ENCODE results near the gene OR51V1. TPM values are rescaled to one million over a fixed set of nuclear protein-coding genes. Genes with fewer than 3 reads are reported as not detected.

OR51V1 gene
- total and polyA plus RNA-seq, 2 experiments from 2014 or later, result not detected

DNA sequence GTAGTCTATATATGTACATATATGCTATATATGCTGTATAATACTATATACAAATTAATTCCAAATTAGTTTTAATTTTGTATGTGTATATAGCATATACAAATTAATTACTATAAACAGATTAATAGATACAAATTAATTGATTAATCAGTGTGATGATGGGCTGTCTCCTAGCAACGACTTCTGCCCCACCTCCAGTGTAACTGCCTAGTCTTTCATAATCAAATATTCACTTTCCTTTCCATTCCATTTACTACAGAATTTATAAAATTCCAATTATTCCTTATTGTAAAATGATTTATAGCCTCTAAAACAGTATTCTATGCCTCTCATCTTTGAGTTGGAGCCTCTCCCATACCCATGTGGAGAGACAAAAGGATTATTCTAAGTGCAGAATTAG lies 32.8 kb upstream of the OR51V1 start:
- Histone ChIP-seq H3K9ac (no peak overlapping the region), H3K4me3 (no peak overlapping the region), H3K27me3 (replicated peaks; ENCODE audit: insufficient read depth) (no peaks in the 10 kb centered on the region), H3K4me1 (ENCODE audit: insufficient read depth) (no peaks in the 10 kb centered on the region; the same call in 1 of the 2 replicates), H4K20me1 (ENCODE audit: insufficient read depth) (no peaks in the 10 kb centered on the region), H3K36me3 (ENCODE audit: low read depth) (no peaks in the 10 kb centered on the region), H2AFZ (no peak overlapping the region), H3K27ac (no peak overlapping the region), H3K4me2 (ENCODE audit: unreplicated experiment) (no peak overlapping the region), H3K9me3 (ENCODE audit: low read depth) (no peaks in the 10 kb centered on the region), H3F3A (ENCODE audit: insufficient read depth) (0 out of 2 replicates have a peak, but pooled peaks cover 5% of the 10 kb centered on the region), H3K9me2 (ENCODE audit: insufficient read depth) (no peaks in the 10 kb centered on the region), H3K79me2 (ENCODE audit: insufficient read depth) (no peaks in the 10 kb centered on the region)
- TF ChIP-seq EZH2phosphoT487 (IDR thresholded peaks at IDR 0.05; ENCODE audit: insufficient read depth, low read depth), result no peak
- no peak for TF ChIP-seq EZH2 (IDR thresholded peaks at IDR 0.05; ENCODE audit: insufficient read depth, poor library complexity, severe bottlenecking)
- in situ Hi-C loops (cut with MboI), result no loop called here
- 68 to 75% methylated on average over 1 of the region's 1 CpG for WGBS, 2 experiments (ENCODE audit: low coverage in 1 of 2, low lambda C conversion rate in 2 of 2, missing lambda C conversion rate in 2 of 2)
- DNase-seq, result no peak

DNA sequence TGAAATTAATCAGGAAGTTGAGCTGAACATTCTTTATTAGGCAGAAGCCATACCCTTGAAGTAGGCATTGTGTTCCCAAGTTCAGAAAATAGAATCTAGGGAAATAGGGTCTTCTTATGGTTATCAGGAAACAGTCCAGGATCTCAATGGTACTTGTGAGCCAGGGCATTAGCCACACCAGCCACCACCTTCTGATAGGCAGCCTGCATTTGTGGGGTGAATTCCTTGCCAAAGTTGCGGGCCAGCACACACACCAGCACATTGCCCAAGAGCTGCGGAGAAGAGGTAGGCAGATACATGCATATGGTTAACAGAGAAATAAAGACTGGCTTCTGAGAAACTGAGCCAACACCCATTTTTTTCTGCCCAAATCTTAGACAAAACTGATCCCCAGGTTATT lies 32.3 kb upstream of the OR51V1 start:
- Histone ChIP-seq H2AFZ (no peak overlapping the region), H3F3A (ENCODE audit: insufficient read depth) (0 out of 2 replicates have a peak, but pooled peaks cover 5% of the 10 kb centered on the region), H3K4me3 (no peak overlapping the region), H3K79me2 (ENCODE audit: insufficient read depth) (no peaks in the 10 kb centered on the region), H3K27me3 (replicated peaks; ENCODE audit: insufficient read depth) (no peaks in the 10 kb centered on the region), H3K4me2 (ENCODE audit: unreplicated experiment) (no peak overlapping the region), H4K20me1 (ENCODE audit: insufficient read depth) (no peaks in the 10 kb centered on the region), H3K27ac (no peak overlapping the region), H3K4me1 (ENCODE audit: insufficient read depth) (no peaks in the 10 kb centered on the region; the same call in 1 of the 2 replicates), H3K9me3 (ENCODE audit: low read depth) (no peaks in the 10 kb centered on the region), H3K36me3 (ENCODE audit: low read depth) (no peaks in the 10 kb centered on the region), H3K9me2 (ENCODE audit: insufficient read depth) (no peaks in the 10 kb centered on the region), H3K9ac (no peak overlapping the region)
- DNase-seq, result no peak
- TF ChIP-seq EZH2 (IDR thresholded peaks at IDR 0.05; ENCODE audit: insufficient read depth, poor library complexity, severe bottlenecking), result no peak
- no peak for TF ChIP-seq EZH2phosphoT487 (IDR thresholded peaks at IDR 0.05; ENCODE audit: insufficient read depth, low read depth)
- in situ Hi-C loops (cut with MboI), result no loop called here
- 84% methylated on average over 2 of the region's 2 CpGs for WGBS, 2 experiments (ENCODE audit: low coverage in 1 of 2, low lambda C conversion rate in 2 of 2, missing lambda C conversion rate in 2 of 2)

DNA sequence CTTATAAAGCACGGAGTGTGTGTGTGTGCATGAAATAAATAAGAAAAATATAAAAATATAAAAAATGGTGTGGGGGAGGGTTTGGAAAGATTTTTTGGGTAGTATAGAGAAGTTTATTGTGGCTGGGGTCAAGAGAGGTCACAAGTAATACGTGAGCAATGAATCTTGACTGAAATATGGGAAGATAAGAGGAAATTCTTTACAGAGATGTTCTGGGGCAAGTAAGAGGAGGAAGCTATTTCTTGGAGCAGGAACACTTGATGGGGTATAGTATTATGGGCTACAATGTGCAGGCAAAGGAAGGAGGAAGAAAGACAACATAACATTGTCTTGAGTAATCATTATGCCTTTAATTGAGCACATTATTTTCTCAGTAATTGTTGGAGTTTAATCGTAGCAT lies 31.7 kb upstream of the OR51V1 start:
- H3K27me3 ChIP-seq (replicated peaks; ENCODE audit: insufficient read depth), result no peaks in the 10 kb centered on the region
- no peaks in the 10 kb centered on the region for H3K36me3 ChIP-seq (ENCODE audit: low read depth)
- H3K27ac ChIP-seq, result no peak overlapping the region
- no peak overlapping the region for H2AFZ ChIP-seq
- H3K9me3 ChIP-seq (ENCODE audit: low read depth), result no peaks in the 10 kb centered on the region
- no peak overlapping the region for H3K4me2 ChIP-seq (ENCODE audit: unreplicated experiment)
- H3F3A ChIP-seq (ENCODE audit: insufficient read depth), result 0 out of 2 replicates have a peak, but pooled peaks cover 5% of the 10 kb centered on the region
- DNase-seq, result no peak
- no peak overlapping the region for H3K4me3 ChIP-seq
- in situ Hi-C loops (cut with MboI), result no loop called here
- H3K9me2 ChIP-seq (ENCODE audit: insufficient read depth), result no peaks in the 10 kb centered on the region
- no peak for TF ChIP-seq EZH2 (IDR thresholded peaks at IDR 0.05; ENCODE audit: insufficient read depth, poor library complexity, severe bottlenecking)
- TF ChIP-seq EZH2phosphoT487 (IDR thresholded peaks at IDR 0.05; ENCODE audit: insufficient read depth, low read depth), result no peak
- no peaks in the 10 kb centered on the region for H4K20me1 ChIP-seq (ENCODE audit: insufficient read depth)
- no peaks in the 10 kb centered on the region; the same call in 1 of the 2 replicates for H3K4me1 ChIP-seq (ENCODE audit: insufficient read depth)
- no peaks in the 10 kb centered on the region for H3K79me2 ChIP-seq (ENCODE audit: insufficient read depth)
- WGBS, 2 experiments (ENCODE audit: low coverage in 1 of 2, low lambda C conversion rate in 2 of 2, missing lambda C conversion rate in 2 of 2), result 55 to 57% methylated on average over 3 of the region's 3 CpGs
- no peak overlapping the region for H3K9ac ChIP-seq

DNA sequence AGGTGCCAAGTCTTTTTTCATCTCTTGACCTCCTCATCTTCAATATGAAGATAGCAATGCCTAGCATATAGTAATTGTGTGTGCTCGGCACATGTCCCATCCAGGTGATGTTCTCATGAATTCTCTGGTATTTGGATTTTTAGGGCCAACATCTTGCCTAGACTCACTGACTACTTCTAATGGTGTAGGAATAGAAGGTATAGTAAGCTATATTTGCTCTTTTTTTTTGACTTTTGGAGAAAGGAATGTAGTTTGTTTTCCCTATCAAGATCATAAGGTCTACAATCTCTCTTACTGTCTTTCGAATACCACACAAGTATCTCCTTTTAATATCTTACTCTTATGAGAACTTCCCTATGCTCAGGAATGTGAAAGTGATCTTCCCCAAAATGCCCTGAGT lies 30.6 kb upstream of the OR51V1 start:
- no peaks in the 10 kb centered on the region; the same call in 1 of the 2 replicates for H3K4me1 ChIP-seq (ENCODE audit: insufficient read depth)
- 83 to 85% methylated on average over 2 of the region's 2 CpGs for WGBS, 2 experiments (ENCODE audit: low coverage in 1 of 2, low lambda C conversion rate in 2 of 2, missing lambda C conversion rate in 2 of 2)
- H3K79me2 ChIP-seq (ENCODE audit: insufficient read depth), result no peaks in the 10 kb centered on the region
- H3K27ac ChIP-seq, result no peak overlapping the region
- in situ Hi-C loops (cut with MboI), result no loop called here
- no peak overlapping the region for H2AFZ ChIP-seq
- H3K4me3 ChIP-seq, result no peak overlapping the region
- no peaks in the 10 kb centered on the region for H3K9me3 ChIP-seq (ENCODE audit: low read depth)
- no peaks in the 10 kb centered on the region for H3K36me3 ChIP-seq (ENCODE audit: low read depth)
- no peak overlapping the region for H3K4me2 ChIP-seq (ENCODE audit: unreplicated experiment)
- H3F3A ChIP-seq (ENCODE audit: insufficient read depth), result 0 out of 2 replicates have a peak, but pooled peaks cover 5% of the 10 kb centered on the region
- H3K9ac ChIP-seq, result no peak overlapping the region
- no peak for TF ChIP-seq EZH2phosphoT487 (IDR thresholded peaks at IDR 0.05; ENCODE audit: insufficient read depth, low read depth)
- no peaks in the 10 kb centered on the region for H3K9me2 ChIP-seq (ENCODE audit: insufficient read depth)
- no peaks in the 10 kb centered on the region for H4K20me1 ChIP-seq (ENCODE audit: insufficient read depth)
- H3K27me3 ChIP-seq (replicated peaks; ENCODE audit: insufficient read depth), result no peaks in the 10 kb centered on the region
- no peak for DNase-seq

DNA sequence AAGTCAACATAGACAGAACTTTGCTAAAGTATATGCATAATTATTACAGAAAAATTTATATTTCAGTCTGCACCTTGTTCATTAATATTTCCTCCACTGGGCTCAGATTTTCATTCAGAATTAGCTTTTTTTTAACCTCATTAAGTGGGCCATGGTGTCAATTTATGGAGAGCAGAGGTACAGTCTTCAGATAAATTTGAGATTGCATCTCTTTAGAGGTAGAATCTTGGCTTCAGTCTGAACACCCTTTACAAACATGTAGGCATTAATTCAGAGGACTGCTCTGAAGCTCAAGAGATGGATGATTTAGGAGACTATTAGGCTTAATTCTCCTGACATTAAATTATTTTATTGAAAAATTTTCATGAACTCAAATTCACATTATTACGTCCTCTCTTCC lies 29.8 kb upstream of the OR51V1 start:
- Histone ChIP-seq H3K9me2 (ENCODE audit: insufficient read depth) (no peaks in the 10 kb centered on the region), H3K79me2 (ENCODE audit: insufficient read depth) (no peaks in the 10 kb centered on the region), H3K9me3 (ENCODE audit: low read depth) (no peaks in the 10 kb centered on the region), H3K4me3 (no peak overlapping the region), H3K27me3 (replicated peaks; ENCODE audit: insufficient read depth) (no peaks in the 10 kb centered on the region), H3F3A (ENCODE audit: insufficient read depth) (0 out of 2 replicates have a peak, but pooled peaks cover 5% of the 10 kb centered on the region), H3K9ac (no peak overlapping the region), H3K4me2 (ENCODE audit: unreplicated experiment) (no peak overlapping the region), H3K4me1 (ENCODE audit: insufficient read depth) (no peaks in the 10 kb centered on the region; the same call in 1 of the 2 replicates), H3K27ac (no peak overlapping the region), H4K20me1 (ENCODE audit: insufficient read depth) (no peaks in the 10 kb centered on the region), H3K36me3 (ENCODE audit: low read depth) (no peaks in the 10 kb centered on the region), H2AFZ (no peak overlapping the region)
- in situ Hi-C loops (cut with MboI), result no loop called here
- WGBS, 2 experiments (ENCODE audit: low coverage in 1 of 2, low lambda C conversion rate in 2 of 2, missing lambda C conversion rate in 2 of 2), result 72 to 79% methylated on average over 1 of the region's 1 CpG
- DNase-seq, result no peak
- TF ChIP-seq EZH2 (IDR thresholded peaks at IDR 0.05; ENCODE audit: insufficient read depth, poor library complexity, severe bottlenecking), result no peak
- TF ChIP-seq EZH2phosphoT487 (IDR thresholded peaks at IDR 0.05; ENCODE audit: insufficient read depth, low read depth), result no peak

Measured in GM23248 (cell line).